Measurements from ENCODE around the gene UMAD1.
"Not testable (repeated sequence)": the region's sequence is repeated elsewhere in the genome, so short reads cannot be mapped to it uniquely, and the experiment has no call there.

Gene UMAD1

GRCh38 chr7:7815395-7815794 is 174.8 kb downstream of the UMAD1 start:
- Histone ChIP-seq H3K27ac (ENCODE audit: poor library complexity, severe bottlenecking) (no peak overlapping the region), H3K4me1 (ENCODE audit: insufficient read depth, poor library complexity, severe bottlenecking) (no peaks in the 10 kb centered on the region), H3K4me3 (ENCODE audit: severe bottlenecking) (no peak overlapping the region), H3K9me3 (ENCODE audit: severe bottlenecking) (no peaks in the 10 kb centered on the region), H3K36me3 (ENCODE audit: low read depth) (no peaks in the 10 kb centered on the region; the same call in 1 of the 2 replicates), H3K27me3 (ENCODE audit: insufficient read depth, poor library complexity, severe bottlenecking) (no peaks in the 10 kb centered on the region)
- DNase-seq (ENCODE audit: low spot score) (no peak), ATAC-seq (ENCODE audit: low read depth) (no peak)
- TF ChIP-seq CTCF (IDR thresholded peaks at IDR 0.05; ENCODE audit: poor library complexity, severe bottlenecking) = no peak

GRCh38 chr7:7816084-7816483 is 175.5 kb downstream of the UMAD1 start:
- Histone ChIP-seq H3K9me3 (ENCODE audit: severe bottlenecking) (no peaks in the 10 kb centered on the region), H3K4me1 (ENCODE audit: insufficient read depth, poor library complexity, severe bottlenecking) (no peaks in the 10 kb centered on the region), H3K36me3 (ENCODE audit: low read depth) (no peaks in the 10 kb centered on the region; the same call in 1 of the 2 replicates), H3K4me3 (ENCODE audit: severe bottlenecking) (no peak overlapping the region), H3K27ac (ENCODE audit: poor library complexity, severe bottlenecking) (no peak overlapping the region), H3K27me3 (ENCODE audit: insufficient read depth, poor library complexity, severe bottlenecking) (no peaks in the 10 kb centered on the region)
- ATAC-seq (ENCODE audit: low read depth) (no peak), DNase-seq (ENCODE audit: low spot score) (no peak)
- no peak for TF ChIP-seq CTCF (IDR thresholded peaks at IDR 0.05; ENCODE audit: poor library complexity, severe bottlenecking)

GRCh38 chr7:7816816-7817536 is 176.4 kb downstream of the UMAD1 start:
- Histone ChIP-seq H3K4me3 (ENCODE audit: severe bottlenecking) (no peak overlapping the region), H3K4me1 (ENCODE audit: insufficient read depth, poor library complexity, severe bottlenecking) (no peaks in the 10 kb centered on the region), H3K27me3 (ENCODE audit: insufficient read depth, poor library complexity, severe bottlenecking) (no peaks in the 10 kb centered on the region), H3K36me3 (ENCODE audit: low read depth) (no peaks in the 10 kb centered on the region; the same call in 1 of the 2 replicates), H3K27ac (ENCODE audit: poor library complexity, severe bottlenecking) (no peak overlapping the region), H3K9me3 (ENCODE audit: severe bottlenecking) (no peaks in the 10 kb centered on the region)
- ATAC-seq (ENCODE audit: low read depth) = no peak
- no peak for TF ChIP-seq CTCF (IDR thresholded peaks at IDR 0.05; ENCODE audit: poor library complexity, severe bottlenecking)
- no peak for DNase-seq (ENCODE audit: low spot score)

- TF ChIP-seq CTCF (IDR thresholded peaks at IDR 0.05; ENCODE audit: poor library complexity, severe bottlenecking) = no peak
- H3K36me3 ChIP-seq (ENCODE audit: low read depth) = no peaks in the 10 kb centered on the region; the same call in 1 of the 2 replicates
- ATAC-seq (ENCODE audit: low read depth) = no peak
- H3K27ac ChIP-seq (ENCODE audit: poor library complexity, severe bottlenecking) = no peak overlapping the region
- H3K4me3 ChIP-seq (ENCODE audit: severe bottlenecking) = no peak overlapping the region
- H3K27me3 ChIP-seq (ENCODE audit: insufficient read depth, poor library complexity, severe bottlenecking) = no peaks in the 10 kb centered on the region
- H3K9me3 ChIP-seq (ENCODE audit: severe bottlenecking) = no peaks in the 10 kb centered on the region
- no peak for DNase-seq (ENCODE audit: low spot score)
- H3K4me1 ChIP-seq (ENCODE audit: insufficient read depth, poor library complexity, severe bottlenecking) = no peaks in the 10 kb centered on the region
Observed at GRCh38 chr7:7817748-7818147, 177.2 kb downstream of the UMAD1 start.

GRCh38 chr7:7818179-7818578 is 177.6 kb downstream of the UMAD1 start:
- ATAC-seq (ENCODE audit: low read depth); H3K9me3 ChIP-seq (ENCODE audit: severe bottlenecking); H3K27ac ChIP-seq (ENCODE audit: poor library complexity, severe bottlenecking); H3K36me3 ChIP-seq (ENCODE audit: low read depth); DNase-seq (ENCODE audit: low spot score); H3K4me1 ChIP-seq (ENCODE audit: insufficient read depth, poor library complexity, severe bottlenecking); H3K4me3 ChIP-seq (ENCODE audit: severe bottlenecking); H3K27me3 ChIP-seq (ENCODE audit: insufficient read depth, poor library complexity, severe bottlenecking): not testable (repeated sequence)
